Activated CD8-positive, alpha-beta memory T cell treated with anti-CD3 and anti-CD28 coated beads for 48 hours (primary cell): ENCODE results near the gene FLRT1.
A peak's percentile ranks its signal among the peaks of the same experiment; 100 is the strongest.

Source experiments
- DNase-seq, 3 experiments: peaks; one replicate each; pipeline ENCODE4 v3.0.0-alpha.2; 2020; ENCODE audit warnings: low read depth in 2 of 3, low spot score in 2 of 3

FLRT1 gene, protein sequence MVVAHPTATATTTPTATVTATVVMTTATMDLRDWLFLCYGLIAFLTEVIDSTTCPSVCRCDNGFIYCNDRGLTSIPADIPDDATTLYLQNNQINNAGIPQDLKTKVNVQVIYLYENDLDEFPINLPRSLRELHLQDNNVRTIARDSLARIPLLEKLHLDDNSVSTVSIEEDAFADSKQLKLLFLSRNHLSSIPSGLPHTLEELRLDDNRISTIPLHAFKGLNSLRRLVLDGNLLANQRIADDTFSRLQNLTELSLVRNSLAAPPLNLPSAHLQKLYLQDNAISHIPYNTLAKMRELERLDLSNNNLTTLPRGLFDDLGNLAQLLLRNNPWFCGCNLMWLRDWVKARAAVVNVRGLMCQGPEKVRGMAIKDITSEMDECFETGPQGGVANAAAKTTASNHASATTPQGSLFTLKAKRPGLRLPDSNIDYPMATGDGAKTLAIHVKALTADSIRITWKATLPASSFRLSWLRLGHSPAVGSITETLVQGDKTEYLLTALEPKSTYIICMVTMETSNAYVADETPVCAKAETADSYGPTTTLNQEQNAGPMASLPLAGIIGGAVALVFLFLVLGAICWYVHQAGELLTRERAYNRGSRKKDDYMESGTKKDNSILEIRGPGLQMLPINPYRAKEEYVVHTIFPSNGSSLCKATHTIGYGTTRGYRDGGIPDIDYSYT

DNA sequence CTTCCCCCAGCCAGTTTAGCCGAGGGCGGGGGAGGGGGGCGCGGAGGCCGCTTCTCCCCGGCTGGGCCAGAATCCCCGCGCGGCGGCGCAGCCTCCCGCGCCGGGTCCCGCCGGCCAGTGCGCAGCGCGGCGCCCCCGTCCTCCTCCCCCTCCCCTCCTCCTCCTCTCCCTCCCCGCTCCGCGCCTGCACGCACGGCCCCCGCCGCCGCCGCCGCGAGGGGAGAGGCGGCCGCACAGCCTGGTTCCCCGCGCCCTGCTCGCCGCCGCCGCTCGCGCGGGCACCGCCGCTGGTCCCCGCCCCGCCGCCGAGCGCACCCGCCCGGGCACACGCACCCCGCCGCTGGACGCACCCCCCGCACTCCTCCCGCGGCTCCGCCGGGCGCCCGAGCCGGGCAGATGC is at the start of gene FLRT1:
FLRT1 (plus strand) TSS at position 356 of the 400 bp plus-strand sequence. CDS start 80,337 bp downstream, outside the sequence.
- no peak for DNase-seq

DNA sequence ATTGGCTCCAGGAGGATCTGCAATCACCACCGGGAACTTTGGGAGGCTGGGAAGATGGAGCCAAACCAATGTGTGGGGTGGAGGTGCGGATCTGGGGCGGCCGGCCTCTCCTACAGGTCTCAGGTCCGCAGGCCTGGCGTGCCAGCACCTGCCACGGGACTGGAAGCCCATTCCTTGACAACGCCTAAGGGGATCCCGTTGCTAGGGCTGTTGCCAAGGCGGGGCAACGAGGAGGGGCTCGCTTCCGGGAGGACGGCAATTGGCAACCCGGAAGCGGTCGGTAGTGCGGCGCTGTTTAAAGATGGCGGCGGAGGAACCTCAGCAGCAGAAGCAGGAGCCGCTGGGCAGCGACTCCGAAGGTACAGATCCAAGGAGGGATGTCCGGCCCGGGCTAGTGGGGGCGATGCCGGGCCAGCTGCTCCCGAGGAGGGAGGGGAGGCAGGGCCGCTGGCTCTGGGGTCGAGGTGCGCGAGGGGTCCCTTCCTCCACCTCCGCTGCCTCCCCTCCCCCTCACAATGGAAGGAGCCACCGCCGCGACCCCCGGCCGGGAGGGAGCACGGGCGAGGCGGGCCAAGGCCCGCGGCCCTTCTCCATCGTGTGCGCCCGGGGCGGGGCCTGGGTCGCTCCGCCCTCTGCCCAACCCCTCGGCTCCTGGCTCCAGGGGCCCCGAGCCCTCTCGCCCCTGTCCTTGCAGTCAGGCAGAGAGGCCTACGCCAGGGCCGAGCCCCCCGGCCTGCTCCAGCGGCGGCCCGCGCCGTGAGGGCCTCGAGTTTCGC is 49.4 kb upstream of the FLRT1 start, which contains the start of gene OTUB1:
OTUB1 (plus strand) TSS at position 283 of the 776 bp plus-strand sequence; CDS start at position 302, 19 bp downstream.
- DNase-seq: peak; percentile 62 to 68 (median 67)

DNA sequence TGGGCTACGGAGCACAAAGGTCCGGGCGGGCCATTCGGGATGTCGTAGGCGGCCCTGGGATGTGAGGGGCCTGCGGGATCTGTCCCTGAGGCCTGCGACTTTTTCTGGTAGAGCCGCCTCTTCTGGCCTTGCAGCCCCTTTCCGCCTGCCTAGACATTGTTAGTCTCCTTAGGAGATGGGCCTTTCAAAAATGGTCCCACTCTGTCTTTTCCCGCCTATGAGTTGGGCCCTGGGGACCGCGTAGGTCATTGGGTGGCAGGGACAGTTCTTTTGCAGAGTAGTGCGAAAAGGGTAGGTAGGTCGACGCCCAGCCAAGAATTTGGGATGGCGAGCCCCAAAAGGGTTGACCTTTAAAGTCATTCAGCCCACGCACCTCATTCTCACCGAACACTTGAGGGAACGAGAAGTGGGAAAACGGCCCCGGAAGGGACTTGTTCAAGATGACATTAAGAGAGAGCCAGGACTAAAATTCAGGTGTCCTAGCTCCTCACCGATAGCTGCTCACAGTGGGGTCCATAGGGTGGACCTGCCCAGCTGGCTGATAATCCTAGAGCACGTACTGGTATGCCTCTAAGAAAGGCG is 48.7 kb upstream of the FLRT1 start:
- no peak for DNase-seq

DNA sequence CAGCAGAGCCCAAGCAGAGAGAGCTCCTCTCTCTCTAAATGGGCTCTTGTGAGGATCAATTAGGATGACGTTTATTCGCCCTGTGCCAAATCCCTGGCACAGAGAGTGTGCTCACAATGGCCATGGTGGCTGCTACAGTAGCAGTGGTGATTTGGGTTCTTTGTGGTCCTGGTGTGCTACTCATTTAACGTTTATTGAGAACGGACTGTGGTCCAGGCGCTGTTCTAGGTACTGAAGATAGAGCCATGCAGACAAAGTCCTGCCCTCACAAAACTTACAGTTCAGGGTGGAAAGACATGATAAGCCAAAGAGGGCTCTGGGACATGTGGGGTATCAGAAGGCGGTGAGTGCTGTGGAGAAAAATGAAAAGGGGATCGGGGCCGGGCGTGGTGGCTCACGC is 44.2 kb upstream of the FLRT1 start:
- DNase-seq: no peak

DNA sequence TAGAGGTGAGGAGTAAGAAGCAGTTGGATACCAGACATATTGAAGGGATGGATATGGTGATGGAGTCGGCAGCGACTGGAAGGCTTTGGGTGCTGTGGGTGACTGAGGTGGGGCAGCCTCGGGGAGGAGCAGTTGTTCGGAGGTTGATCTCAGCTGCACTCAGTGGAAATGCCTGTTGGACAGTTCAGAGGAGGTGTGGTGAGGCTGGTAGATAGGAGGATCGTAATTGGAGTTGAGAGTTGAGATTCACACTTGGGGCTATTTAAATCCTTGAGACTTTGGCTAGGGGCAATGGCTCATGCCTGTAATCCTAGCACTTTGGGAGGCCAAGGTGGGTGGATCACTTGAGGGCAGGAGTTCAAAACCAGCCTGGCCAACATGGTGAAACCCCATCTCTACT is 42.6 kb upstream of the FLRT1 start:
- no peak for DNase-seq

DNA sequence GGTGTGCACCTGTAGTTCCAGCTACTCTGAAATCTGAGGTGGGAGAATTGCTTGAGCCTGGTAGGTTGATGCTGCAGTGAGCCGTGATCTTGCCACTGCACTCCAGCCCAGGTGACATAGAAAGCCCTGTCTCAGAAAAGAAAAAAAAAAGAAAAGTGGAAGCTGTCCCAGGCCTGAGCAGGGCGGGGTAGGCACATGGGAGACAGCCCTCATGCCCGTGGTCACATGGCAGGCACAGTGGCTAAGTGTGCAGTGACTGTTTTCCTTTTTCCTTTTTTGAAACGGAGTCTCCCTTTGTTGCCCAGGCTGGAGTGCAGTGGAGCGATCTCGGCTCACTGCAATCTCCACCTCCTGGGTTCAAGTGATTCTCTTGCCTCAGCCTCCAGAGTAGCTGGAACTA is 41.7 kb upstream of the FLRT1 start:
- no peak for DNase-seq

DNA sequence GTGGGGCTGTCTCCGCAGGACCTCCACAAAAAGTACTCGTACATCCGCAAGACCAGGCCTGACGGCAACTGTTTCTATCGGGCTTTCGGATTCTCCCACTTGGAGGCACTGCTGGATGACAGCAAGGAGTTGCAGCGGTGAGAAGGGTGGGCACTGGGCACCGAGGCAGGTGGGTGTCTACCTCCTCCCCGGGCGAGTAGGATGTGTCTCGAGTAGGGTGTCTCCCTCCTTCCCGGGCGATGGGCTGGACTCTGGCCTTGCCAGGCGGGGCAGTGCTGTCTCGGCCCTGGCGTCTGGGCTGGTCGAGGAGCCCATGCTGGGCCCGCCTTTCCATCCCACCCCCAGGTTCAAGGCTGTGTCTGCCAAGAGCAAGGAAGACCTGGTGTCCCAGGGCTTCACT is 39.2 kb upstream of the FLRT1 start:
- DNase-seq: no peak

DNA sequence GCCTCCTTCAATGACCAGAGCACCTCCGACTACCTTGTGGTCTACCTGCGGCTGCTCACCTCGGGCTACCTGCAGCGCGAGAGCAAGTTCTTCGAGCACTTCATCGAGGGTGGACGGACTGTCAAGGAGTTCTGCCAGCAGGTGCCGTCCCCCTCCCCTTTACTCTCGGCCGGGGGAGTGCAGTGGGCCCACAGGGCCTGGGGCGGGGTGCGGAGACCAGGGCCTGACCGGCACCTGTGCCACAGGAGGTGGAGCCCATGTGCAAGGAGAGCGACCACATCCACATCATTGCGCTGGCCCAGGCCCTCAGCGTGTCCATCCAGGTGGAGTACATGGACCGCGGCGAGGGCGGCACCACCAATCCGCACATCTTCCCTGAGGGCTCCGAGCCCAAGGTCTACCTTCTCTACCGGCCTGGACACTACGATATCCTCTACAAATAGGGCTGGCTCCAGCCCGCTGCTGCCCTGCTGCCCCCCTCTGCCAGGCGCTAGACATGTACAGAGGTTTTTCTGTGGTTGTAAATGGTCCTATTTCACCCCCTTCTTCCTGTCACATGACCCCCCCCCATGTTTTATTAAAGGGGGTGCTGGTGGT is 38.5 kb upstream of the FLRT1 start:
- DNase-seq: no peak

DNA sequence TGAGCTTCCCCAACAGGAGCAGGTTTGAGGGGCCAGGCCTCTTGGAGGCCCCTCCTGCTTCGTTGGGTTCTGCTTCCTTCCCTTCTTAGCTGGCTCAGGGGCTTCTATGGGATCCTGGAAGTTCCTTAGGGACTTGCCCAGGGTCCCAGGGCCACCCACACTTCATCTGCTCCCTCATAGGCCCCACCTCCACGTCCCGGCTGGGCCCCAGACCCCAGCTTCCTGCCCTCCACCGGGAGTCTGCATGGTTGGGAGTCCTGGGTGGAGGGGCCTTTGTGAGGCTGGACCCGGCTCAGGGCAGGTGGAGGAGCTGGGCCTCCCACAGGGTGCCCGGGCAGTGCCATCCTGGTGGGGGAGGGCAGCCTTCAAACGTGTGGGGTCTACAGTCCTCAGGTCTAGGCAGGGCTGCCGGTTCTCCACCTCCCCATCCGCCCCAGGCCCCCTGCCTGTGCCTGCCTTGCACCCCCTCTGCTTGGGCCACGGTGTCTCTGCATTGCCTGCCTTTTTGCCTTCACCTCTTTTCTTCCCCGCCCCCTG is 37.9 kb upstream of the FLRT1 start:
- no peak for DNase-seq

DNA sequence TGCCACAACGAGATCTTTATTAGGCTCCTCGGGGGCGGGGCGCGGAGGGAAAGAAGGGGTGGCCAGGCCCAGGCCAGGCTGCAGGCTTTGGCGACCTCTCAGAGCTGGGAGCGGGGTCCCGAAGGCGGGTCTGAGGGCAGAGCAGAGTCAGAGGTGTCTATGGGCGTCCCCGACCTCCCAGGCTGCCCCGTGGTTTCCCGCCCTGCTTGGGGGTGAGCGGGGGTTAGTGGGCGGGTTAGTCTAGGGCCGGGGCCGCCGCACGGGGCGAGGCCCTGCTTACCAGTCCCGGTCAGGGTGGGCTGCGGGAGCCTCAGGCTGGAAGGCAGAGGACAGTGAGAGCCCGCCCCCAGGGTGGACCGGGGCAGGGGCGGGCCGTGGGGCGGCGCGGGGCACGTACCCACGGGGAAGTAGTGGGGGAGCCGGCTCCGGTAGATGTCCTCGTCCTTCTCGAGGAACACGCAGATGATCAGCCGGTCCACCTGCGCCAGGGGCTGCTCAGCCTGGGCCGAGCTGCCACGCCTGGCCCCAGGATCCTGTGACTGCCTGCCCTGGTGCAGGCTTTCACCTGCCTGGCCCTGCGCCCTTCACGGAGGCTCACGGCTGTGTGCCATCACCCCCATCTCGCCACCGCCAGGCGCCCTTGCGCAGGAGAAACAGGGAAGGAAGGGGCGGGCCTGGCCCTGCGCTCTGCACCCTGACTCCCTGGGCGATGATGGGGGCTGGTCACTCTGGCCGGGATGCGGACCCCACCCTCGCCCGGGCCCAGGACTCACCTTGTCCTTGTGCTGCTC is 37.0 kb upstream of the FLRT1 start:
- DNase-seq: no peak

DNA sequence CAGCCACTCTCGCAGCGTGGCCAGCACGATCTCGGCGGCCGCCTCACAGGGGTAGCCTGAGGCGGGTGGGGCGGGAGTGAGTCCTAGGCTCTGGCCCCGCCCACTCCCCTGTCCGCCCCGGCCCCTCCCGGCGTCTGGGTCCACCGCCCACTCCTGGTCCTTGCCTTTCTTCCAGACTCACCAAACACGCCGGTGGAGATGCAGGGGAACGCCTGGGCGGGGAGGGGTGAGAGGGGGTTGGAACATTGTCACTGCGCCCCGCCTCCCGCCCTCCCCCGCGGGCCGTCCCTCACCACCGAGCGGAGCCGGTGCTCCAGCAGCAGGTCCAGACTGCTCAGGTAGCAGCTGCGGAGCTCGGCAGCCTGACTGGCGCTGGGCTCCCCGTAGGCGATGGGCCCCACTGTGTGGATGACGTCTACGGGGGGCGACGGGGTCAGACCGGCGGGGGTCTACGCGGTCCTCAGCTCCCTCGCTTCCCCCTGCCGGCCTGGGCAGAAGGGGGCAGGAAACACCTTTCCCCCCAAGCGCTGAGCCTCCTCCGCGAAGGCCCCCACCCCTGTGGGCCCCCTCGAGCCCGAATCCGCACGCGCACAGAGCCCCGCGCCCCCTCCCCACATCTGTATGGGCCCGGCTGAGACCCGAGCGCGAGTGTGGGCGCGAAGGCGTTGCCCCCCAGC is 36.2 kb upstream of the FLRT1 start:
- DNase-seq: peak in 1 of 3 experiments; percentile 43

DNA sequence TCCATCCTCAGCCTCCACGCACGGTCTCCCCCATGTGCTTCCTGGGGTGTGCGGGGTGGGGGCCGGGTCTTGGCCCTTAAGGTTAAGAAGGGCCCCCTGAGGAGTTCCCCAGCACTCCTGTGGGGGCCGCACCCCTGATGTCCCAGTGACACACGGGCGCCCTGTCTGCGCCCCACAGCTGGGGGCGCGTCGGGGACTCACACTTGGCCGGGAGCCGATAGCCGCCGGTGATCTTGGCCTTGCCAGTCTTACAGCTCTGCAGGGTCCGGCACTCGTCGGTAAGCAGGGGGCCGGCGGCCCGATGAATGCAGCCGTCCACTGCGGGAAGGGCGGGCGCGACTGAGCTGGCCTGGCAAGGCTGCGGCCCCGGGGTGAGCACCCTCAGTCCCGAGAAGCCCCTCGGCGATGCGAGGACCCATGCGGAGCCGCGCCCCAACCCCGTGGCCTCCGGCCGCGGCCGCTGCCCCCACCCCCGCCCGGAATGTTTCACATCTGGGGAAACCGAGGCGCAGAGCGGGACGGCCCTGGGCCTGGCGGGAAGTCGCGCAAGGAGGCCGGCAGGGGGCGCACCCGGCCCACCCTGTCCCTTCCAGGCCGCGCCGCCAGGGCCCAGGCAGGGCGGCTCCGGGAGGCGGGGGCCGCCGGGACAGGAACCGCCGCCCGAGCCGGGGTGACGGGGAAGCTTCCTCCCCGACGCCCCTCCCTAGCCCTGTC is 35.5 kb upstream of the FLRT1 start:
- DNase-seq: peak; percentile 53 to 55 (median 54)

DNA sequence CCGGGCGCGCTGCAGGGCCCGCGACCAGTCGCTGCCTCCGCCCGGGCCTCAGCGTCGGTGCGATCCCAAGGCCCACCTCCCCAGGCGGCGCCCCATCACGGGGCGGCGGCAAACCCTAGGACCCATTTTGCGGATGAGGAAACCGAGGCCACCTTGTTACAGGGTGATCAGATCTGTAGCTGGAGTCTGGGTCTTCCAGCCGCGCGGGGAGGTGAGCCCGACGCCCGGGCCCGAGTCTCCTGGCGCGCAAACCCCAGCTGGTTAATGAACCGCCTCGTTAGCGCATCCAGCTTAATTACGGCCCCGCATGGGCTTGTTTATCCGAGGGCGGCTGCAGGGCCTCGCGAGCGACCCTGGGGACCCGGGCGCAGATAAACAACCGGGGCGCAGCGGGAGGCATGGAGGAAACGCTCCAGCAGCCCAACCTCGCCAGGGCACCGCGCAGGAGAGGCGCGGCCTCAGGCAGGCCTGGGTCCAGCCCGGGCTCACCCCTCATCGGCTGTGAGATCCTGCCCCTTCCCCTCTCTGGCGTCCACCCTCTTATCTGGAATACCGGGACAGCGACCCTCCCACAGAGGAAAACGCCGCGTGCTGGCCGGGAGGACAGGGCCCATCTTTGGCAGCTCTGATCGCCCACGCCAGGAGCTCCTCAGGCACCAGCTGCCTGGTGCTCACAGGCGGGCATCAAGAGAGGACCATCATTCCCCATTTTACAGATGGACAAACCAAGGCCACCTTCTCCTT is 34.8 kb upstream of the FLRT1 start:
- DNase-seq: no peak

DNA sequence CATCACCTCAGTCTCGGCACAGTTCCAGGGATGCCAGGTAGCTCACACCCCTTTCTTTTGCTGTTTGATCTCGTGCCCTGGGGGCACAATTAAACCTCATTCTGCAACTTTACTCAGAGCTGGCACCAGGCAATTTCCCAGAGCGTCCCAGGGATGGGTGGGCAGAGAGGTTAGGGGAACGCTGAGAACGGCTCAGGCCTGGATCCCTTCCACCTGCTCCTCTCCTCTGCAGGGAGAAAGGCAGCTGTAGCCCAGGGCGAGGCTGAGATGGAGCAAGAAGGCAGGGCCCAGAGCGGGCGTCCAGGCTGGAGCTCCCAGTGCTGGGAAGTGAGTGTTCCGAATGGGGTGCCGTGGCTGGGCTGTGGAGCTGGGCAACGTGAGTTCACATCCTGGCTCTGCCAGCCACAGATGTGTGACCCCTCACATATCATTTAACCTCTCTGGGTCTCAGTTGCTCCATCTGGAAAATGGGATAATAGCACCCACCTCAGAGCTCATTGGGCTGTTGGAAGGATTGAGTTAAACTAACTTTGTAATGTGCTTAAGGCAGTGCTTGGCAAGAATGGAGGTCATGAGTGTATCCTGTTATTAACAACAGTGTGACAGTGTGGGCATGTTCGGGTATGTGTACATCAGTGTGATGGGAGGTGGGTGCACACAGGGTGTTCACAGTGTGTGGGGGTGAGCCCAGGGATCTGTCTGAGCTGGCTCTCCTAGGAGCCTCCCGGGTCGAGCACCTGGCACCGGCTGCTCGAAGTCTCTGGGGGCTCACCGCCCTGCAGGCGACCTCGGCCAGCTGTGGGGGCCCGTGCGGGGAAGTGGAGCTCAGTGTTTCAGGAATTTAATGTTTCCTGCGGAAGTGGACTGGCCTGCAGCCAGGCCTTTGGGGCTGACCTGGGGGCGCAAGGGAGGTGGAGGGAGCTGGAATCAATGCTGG is 34.0 kb upstream of the FLRT1 start:
- no peak for DNase-seq

DNA sequence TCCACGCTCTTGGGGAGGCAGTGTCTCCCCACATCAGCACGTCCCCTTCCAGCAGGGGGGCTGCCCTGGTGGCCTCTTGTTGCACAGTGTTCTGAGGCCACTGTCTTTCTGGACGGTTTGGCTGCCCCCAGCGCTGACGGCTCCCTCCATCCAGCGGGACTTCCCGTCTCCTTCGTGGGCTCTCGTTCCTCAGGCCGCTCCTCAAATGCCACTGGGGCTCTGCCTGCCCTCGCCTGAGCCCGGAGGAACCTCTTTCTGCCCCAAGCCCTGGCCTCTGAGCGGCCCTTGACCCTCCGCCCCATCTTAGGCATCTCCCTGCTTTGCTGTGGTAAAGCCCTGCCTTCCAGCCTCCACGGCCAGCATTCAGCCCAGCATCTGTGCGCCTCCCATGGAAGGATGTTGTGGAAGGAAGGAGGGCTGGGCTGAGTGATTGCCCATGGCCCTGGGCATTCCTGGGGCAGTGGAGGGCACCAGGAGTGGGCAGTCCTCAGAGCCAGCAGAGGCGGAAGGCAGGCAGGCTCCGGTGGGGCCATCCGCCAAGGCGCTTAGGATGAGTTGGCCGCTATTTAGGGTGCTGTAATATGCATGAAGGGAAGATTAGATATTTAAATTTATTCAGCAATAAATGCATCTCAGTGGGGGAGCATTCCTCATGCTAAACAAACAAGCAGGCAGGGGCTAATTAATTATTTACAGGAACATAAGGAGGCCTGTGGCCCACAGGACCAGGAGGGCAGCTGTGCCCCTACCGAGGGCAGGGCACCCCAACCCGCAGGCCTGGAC is 31.7 kb upstream of the FLRT1 start:
- no peak for DNase-seq

DNA sequence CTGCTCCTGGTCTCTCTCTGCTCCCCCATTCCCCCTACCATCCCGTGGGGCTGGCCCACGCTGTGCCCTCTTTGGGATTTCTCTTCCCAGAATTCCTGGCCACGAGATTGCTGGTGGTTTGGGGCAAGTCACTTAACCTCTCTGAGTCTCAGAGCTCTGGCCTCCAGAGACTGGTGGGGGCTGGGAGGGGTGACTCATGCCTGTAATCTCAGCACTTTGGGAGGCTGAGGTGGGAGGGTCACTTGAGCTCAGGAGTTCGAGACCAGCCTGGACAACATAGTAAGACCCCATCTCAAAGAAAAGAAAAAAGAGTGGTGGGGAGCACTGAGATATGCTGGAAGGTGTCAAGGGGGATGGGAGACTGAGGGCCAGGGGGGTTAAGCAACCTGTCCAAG is 31.1 kb upstream of the FLRT1 start:
- no peak for DNase-seq
